PC-9 (cell line): ENCODE measurements around the gene PEX26. TPM values are rescaled to one million over a fixed set of nuclear protein-coding genes. Genes with fewer than 3 reads are reported as not detected.

Experiments used
- BruUV-seq: library from RNA; stranded (reverse); fragments of 400-500 nt; replicated peaks from 2 replicates; lab custom pipeline; 2021; lab: Mats Ljungman, UMichigan
- CTCF ChIA-PET: fragments of 300-600 bp; sonication (Branson Sonifier 250); formaldehyde crosslinking; loops from one replicate; lab custom pipeline; 2022; ENCODE audit warnings: antibody characterized with exemption; lab: Charles Lee
- POLR2A ChIA-PET: fragments of 300-600 bp; sonication (Branson Sonifier 250); formaldehyde crosslinking; loops from one replicate; lab custom pipeline; 2022; ENCODE audit warnings: antibody characterized with exemption; ENCODE audit not compliant: unreplicated experiment; lab: Charles Lee
- DNase-seq, 2 experiments: peaks; one replicate each; pipeline versions ENCODE4 v3.0.0 to v3.0.0-alpha.2; 2015 to 2022; ENCODE audit warnings: mixed read lengths in 1 of 2
- H2AFZ ChIP-seq: fragments of 200-600 bp; sonication (generic); 2 replicates; pipeline ENCODE4 v1.8.1; 2017; ENCODE audit warnings: antibody characterized with exemption
- H3F3A ChIP-seq: fragments of 200-600 bp; sonication (generic); 2 replicates; pipeline ENCODE4 v1.8.1; 2017; ENCODE audit warnings: antibody characterized with exemption, mild to moderate bottlenecking, low read depth; ENCODE audit not compliant: insufficient read depth
- H3K27ac ChIP-seq: fragments of 200-600 bp; sonication (generic); 2 replicates; pipeline ENCODE4 v1.6.1; 2016; ENCODE audit warnings: mixed run types
- H3K27me3 ChIP-seq: fragments of 200-600 bp; sonication (generic); 2 replicates; pipeline ENCODE4 v1.6.1; 2016; ENCODE audit warnings: low read depth, mixed run types; ENCODE audit not compliant: insufficient read depth
- H3K36me3 ChIP-seq: fragments of 200-600 bp; sonication (generic); 2 replicates; pipeline ENCODE4 v1.6.1; 2016; ENCODE audit warnings: low read depth, mixed run types
- H3K4me1 ChIP-seq: fragments of 200-600 bp; sonication (generic); replicated peaks from 2 replicates; pipeline ENCODE4 v1.6.1; 2016; ENCODE audit warnings: mixed run types; ENCODE audit not compliant: insufficient read depth
- H3K4me2 ChIP-seq: fragments of 200-600 bp; sonication (generic); 2 replicates; pipeline ENCODE4 v1.6.1; 2017; ENCODE audit warnings: mixed run types
- H3K4me3 ChIP-seq: fragments of 200-600 bp; sonication (generic); 2 replicates; pipeline ENCODE4 v1.6.1; 2016; ENCODE audit warnings: mixed run types
- H3K79me2 ChIP-seq: fragments of 200-600 bp; sonication (generic); 2 replicates; pipeline ENCODE4 v1.6.1; 2017; ENCODE audit warnings: low read depth, mixed run types
- H3K9me2 ChIP-seq: fragments of 200-600 bp; sonication (generic); 2 replicates; pipeline ENCODE4 v1.8.1; 2017; ENCODE audit warnings: mild to moderate bottlenecking; ENCODE audit not compliant: insufficient read depth
- H3K9me3 ChIP-seq: fragments of 200-600 bp; sonication (generic); 2 replicates; pipeline ENCODE4 v1.8.1; 2016; ENCODE audit warnings: low read depth; ENCODE audit not compliant: insufficient read depth
- H4K20me1 ChIP-seq: fragments of 200-600 bp; sonication (generic); 2 replicates; pipeline ENCODE4 v1.8.1; 2017; ENCODE audit not compliant: insufficient read depth
- CTCF ChIP-seq: fragments of 200-600 bp; sonication (generic); conservative IDR thresholded peaks from 2 replicates; pipeline ENCODE4 v1.6.1; 2017; ENCODE audit warnings: mixed run types, antibody characterized with exemption, mild to moderate bottlenecking, moderate library complexity
- EZH2 ChIP-seq: fragments of 200-600 bp; sonication (generic); IDR thresholded peaks from 2 replicates; pipeline ENCODE4 v1.8.0; 2017; ENCODE audit warnings: antibody characterized with exemption, low read depth
- intact Hi-C: fragments of 100-400 bp; cut with micrococcal nuclease; formaldehyde crosslinking; loops from one replicate; pipeline ENCODE4 v1.10.0; 2022; ENCODE audit not compliant: unreplicated experiment
- total RNA-seq: library from RNA; stranded (reverse); gene quantifications from 2 replicates; pipeline ENCODE4 v1.2.3, GENCODE V29; 2021

The PEX26 gene
- total RNA-seq, 1 experiment from 2014 or later = 30.0 TPM

GRCh38 chr22:18044548-18045271, 33.1 kb upstream of the PEX26 start:
- H3K9me3 ChIP-seq = no peaks in the 10 kb centered on the region
- TF ChIP-seq EZH2 (no peak), CTCF (no peak)
- ChIA-PET CTCF (no interaction called here), POLR2A (no interaction called here)
- no peak overlapping the region for H3K27ac ChIP-seq
- no peaks in the 10 kb centered on the region for H3K9me2 ChIP-seq
- no peaks in the 10 kb centered on the region for H3K79me2 ChIP-seq
- no peaks in the 10 kb centered on the region for H4K20me1 ChIP-seq
- no TSS peak for BruUV-seq
- H3K27me3 ChIP-seq = no peaks in the 10 kb centered on the region
- DNase-seq = no peak
- H3K4me1 ChIP-seq = peaks cover 11% of the 10 kb centered on the region; the same call in 1 of the 2 replicates
- peaks cover 11% of the 10 kb centered on the region; the same call in 1 of the 2 replicates for H3F3A ChIP-seq
- H3K4me2 ChIP-seq = no peak overlapping the region
- no peak overlapping the region for H3K4me3 ChIP-seq
- intact Hi-C loops = no loop called here
- no peaks in the 10 kb centered on the region for H3K36me3 ChIP-seq
- H2AFZ ChIP-seq = no peak overlapping the region

- TF ChIP-seq CTCF (no peak), EZH2 (no peak)
- BruUV-seq = no TSS peak
- Histone ChIP-seq H3K36me3 (no peaks in the 10 kb centered on the region), H3K4me1 (peaks cover 11% of the 10 kb centered on the region; the same call in 1 of the 2 replicates), H2AFZ (no peak overlapping the region), H3K9me3 (no peaks in the 10 kb centered on the region), H4K20me1 (no peaks in the 10 kb centered on the region), H3K79me2 (no peaks in the 10 kb centered on the region), H3K27ac (no peak overlapping the region), H3K27me3 (no peaks in the 10 kb centered on the region), H3K9me2 (no peaks in the 10 kb centered on the region), H3F3A (peaks cover 11% of the 10 kb centered on the region; the same call in 1 of the 2 replicates), H3K4me2 (no peak overlapping the region), H3K4me3 (no peak overlapping the region)
- CTCF ChIA-PET = no interaction called here
- no peak for DNase-seq
- POLR2A ChIA-PET = no interaction called here
- intact Hi-C loops = no loop called here
Observed at GRCh38 chr22:18045794-18046193, 32.0 kb upstream of the PEX26 start.

GRCh38 chr22:18048041-18048440, 29.7 kb upstream of the PEX26 start:
- no peaks in the 10 kb centered on the region for H3K9me3 ChIP-seq
- no TSS peak for BruUV-seq
- ChIA-PET POLR2A (no interaction called here), CTCF (no interaction called here)
- no peaks in the 10 kb centered on the region for H4K20me1 ChIP-seq
- TF ChIP-seq CTCF (no peak), EZH2 (no peak)
- no peaks in the 10 kb centered on the region for H3K9me2 ChIP-seq
- H3K79me2 ChIP-seq = no peaks in the 10 kb centered on the region
- H3K4me2 ChIP-seq = no peak overlapping the region
- no peaks in the 10 kb centered on the region for H3K36me3 ChIP-seq
- H3K27ac ChIP-seq = no peak overlapping the region
- intact Hi-C loops = no loop called here
- DNase-seq = no peak
- no peaks in the 10 kb centered on the region for H3K27me3 ChIP-seq
- 0 out of 2 replicates have a peak, but pooled peaks cover 3% of the 10 kb centered on the region for H3K4me1 ChIP-seq
- no peak overlapping the region for H3K4me3 ChIP-seq
- H3F3A ChIP-seq = peaks cover 2% of the 10 kb centered on the region; the same call in 1 of the 2 replicates
- H2AFZ ChIP-seq = no peak overlapping the region
